GM19099 (cell line): ENCODE measurements around the gene KCNQ1OT1.

ENCODE experiments used
- POLR2A ChIP-seq: IDR thresholded peaks from 3 replicates; pipeline ENCODE4 v1.6.1; 2011; ENCODE audit warnings: low read depth; ENCODE audit not compliant: insufficient read length; ENCODE audit errors: extremely low read depth

Gene KCNQ1OT1

DNA sequence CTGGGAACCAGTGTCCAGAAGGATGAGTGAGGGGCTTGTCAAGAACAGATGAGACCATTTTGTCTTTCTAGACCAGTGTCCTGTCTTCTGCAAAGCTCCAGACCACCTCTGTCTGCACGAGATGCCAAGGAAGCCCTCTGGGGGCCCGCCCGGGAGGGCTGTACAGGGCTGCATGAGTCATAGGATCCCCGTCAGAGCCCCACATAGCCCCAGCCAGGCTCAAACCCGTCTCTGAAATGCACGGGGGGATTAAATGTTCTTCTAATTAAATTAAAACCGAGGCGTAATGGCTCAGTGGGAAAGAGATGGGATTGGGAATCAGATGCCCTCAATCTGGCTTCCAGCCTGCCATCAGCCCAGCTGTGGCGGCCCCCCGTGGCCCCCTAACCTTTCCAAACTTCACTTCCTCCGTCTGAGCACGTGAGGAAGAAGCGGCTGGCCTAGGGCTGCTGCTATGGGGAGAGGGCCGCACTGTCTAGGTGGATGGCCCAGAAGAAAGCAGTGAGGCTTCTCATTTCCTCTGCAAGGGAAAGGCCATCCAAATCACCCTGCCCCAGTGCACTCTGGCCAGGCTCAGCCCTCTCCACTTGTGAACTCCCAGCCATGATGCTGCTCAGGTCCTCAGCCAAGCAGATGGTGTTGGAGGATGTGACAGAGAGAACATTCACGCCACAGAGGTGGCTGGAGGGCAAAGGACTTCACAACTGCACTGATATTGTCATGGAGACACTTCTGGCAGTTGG lies 32.8 kb downstream of the KCNQ1OT1 start:
- TF ChIP-seq POLR2A = no peak

DNA sequence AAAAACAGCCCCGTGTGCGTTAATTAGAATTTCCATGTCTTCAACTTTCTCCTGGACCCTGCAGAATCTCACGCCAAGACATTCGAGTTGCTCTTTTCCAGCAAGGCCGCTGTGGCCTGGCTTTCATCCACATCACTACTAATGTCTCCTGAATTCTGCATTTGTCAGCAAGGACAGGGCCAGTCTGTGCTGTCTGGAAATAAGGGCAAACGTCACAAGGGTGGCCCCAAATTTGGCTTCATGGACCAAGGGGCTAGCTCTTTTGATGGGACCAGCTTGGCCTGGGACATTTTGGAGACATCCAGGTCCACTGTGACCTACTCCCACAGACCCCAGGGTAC lies 33.4 kb downstream of the KCNQ1OT1 start:
- TF ChIP-seq POLR2A = no peak

GRCh38 chr11:2665526-2666400 lies 34.0 kb downstream of the KCNQ1OT1 start:
- no peak for TF ChIP-seq POLR2A

DNA sequence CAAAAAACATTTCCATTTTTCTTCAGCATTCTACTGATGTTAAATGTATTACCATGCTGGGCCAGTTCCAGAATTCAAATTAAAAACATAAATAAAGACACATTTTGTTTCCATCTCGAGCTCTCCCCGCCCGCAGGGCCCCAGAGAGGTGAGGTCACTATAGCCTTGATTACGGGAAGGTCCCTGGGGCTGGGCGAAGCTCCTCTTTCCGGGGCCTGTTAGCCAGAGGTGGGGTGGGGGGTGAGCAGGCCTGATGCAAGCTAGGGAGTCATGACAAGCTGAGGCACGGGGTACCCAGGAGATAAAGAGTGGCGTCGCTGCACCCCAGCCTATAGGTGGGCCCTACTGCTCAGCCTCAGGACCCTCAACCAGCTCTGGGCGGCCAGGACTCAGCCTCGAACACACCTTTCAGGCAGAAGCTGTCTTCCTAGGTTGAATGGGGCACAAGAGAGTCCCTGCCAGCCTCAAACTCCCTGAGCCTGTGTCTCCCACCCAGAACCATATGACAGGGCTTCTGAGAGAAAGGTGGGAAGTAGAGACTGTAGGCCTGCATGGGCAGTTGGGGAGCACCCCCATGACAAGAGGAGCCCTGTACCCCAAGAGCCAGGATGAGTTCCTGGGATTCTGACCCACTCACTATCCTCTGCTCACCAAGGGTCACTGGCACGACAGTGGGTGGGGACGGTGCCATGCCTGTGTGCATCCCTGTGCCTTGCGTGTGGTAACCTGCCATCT lies 34.8 kb downstream of the KCNQ1OT1 start:
- no peak for TF ChIP-seq POLR2A

- no peak for TF ChIP-seq POLR2A
These were observed 35.4 kb downstream of the KCNQ1OT1 start for GRCh38 chr11:2664376-2664775.

- no peak for TF ChIP-seq POLR2A
These were observed 35.9 kb downstream of the KCNQ1OT1 start for GRCh38 chr11:2663915-2664314.

DNA sequence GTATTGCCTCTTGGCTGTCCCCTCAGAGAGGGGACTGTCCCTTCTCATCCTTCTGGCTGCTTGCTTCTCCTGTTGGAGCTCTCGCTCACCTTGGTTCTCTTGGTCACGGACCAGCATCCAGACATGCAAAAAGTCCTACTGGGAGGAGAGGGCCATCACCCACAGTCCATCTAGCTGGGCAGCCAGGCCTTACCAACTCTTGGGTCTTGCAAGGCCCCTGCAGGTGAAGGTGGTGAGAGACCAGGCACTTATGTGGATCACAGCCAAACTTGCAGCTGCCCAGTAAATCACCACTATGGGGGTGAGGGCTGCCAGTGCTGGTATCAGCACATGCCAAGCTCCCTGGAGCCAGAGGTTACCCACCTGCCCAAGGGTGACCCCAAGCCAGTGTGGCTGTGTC lies 36.3 kb downstream of the KCNQ1OT1 start:
- TF ChIP-seq POLR2A = no peak

- TF ChIP-seq POLR2A = no peak
These were observed 37.1 kb downstream of the KCNQ1OT1 start for GRCh38 chr11:2662430-2663299.

- TF ChIP-seq POLR2A = no peak
These were observed 37.8 kb downstream of the KCNQ1OT1 start for GRCh38 chr11:2662024-2662312.

- TF ChIP-seq POLR2A = no peak
These were observed 38.4 kb downstream of the KCNQ1OT1 start for GRCh38 chr11:2661173-2662023.

- TF ChIP-seq POLR2A = no peak
These were observed 39.3 kb downstream of the KCNQ1OT1 start for GRCh38 chr11:2660357-2660939.

- TF ChIP-seq POLR2A = no peak
These were observed 42.0 kb downstream of the KCNQ1OT1 start for GRCh38 chr11:2657697-2658284.

- TF ChIP-seq POLR2A = no peak
These were observed 42.9 kb downstream of the KCNQ1OT1 start for GRCh38 chr11:2656859-2657258.

DNA sequence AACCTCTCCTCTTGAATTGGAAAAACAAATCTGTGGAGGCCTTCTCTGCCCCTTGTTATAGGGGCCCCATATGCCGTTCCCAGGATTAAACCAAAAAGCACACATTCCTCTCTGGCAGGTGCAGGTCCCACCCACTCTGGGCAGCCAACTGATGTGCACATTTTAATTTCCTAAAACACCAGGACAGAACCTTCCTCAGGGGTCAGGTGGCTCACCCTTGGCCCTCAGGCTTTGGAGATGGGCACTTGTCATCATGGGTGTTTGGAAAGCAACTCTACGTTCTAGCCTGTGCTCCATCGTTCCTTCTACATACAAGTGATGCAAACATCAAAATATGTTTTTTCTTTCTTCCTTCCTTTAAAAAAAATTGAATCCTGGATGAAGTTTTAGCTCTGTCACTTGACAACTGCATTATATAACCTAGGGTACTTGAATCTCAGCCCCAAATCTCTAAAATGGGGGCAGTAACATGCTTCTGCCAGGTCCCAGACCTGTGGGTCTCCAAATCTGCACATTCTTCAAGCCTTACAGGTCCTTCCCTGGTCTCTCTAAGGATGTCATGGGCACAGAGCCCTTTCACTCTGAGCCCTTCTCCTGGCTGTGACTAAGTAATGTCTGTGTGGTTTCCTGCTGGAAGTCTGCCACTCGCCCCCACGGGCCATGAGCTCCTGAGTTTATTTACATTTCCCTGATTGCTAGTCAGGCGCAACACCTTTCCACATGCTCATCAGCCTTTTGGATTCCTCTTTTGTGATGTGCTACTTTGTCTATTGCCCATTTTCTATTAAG lies 43.8 kb downstream of the KCNQ1OT1 start:
- TF ChIP-seq POLR2A = no peak
